OCI-M2 (cell line): Measurements from ENCODE around the gene GPATCH8.
"Not testable (repeated sequence)": the region's sequence is repeated elsewhere in the genome, so short reads cannot be mapped to it uniquely, and the experiment has no call there.

ENCODE experiments used
- DNase-seq: peaks from one replicate; lab custom pipeline; 2025; ENCODE audit not compliant: unreplicated experiment; lab: John Stamatoyannopoulos, UW

The GPATCH8 gene

DNA sequence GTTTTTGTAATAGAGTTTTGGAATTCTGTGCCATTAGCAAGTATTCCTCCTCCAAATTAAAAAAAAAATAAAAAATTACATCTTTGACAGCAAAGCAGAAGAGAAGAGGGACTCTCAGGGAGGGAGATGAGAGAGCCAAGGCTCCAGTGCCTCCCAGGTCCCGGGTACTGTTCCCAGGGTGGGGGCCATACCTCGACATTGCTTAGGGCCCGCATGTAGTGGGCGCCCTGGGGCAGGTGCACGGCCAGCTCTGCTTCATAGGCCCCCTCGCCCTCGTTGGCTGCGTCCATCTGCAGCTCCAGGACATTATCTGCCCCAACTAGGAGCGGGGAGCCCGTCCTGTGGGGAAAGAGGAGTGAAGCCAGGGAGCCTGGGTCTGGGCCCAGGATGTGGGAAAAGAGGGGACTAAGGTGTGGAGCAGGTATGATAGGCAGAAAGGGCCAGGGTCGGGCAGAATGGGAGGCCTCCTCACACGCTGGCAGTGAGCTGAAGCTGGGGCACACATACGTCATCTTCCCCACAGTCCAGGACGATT is 125.0 kb downstream of the GPATCH8 start:
- DNase-seq, result no peak

DNA sequence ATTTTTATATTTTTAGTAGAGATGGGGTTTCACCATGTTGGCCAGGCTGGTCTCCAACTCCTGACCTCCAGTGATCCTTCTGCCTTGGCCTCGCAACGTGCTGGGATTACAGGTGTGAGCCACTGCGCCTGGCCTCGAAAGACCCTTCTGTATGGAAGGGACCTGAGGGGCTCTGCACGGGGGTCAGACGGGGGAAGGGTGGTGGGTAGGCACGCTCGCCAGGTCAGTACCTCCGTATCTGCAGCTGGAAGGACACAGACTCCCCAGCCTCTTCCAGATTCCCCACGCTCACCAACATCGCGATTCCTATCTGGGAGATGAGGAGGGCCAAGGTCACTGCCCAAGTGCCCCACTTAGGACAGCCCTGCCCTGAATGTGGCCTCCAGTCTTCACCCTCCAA is 126.4 kb downstream of the GPATCH8 start:
- DNase-seq, result no peak

DNA sequence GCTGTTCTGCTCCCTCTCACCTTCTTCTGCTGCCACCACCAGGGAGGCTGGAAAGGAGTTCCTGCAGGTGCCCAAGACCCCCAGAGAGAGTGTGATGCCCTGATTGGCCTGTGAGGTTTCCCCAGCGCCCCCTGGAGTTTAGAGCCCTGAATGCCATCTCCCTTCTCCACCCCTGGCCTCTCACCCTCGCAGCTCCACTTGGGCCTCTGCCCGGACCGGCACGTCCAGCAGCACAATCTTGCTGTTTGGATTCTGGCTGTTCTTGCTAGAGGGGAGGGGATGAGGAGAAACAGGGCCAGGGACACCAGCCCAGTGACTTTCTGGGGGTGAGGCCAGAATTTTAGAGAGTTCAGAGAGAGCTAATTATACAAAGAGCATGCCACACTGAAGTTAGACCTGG is 127.1 kb downstream of the GPATCH8 start:
- no peak for DNase-seq

- DNase-seq, result no peak
These were observed 127.8 kb downstream of the GPATCH8 start for GRCh38 chr17:44375196-44376017.

DNA sequence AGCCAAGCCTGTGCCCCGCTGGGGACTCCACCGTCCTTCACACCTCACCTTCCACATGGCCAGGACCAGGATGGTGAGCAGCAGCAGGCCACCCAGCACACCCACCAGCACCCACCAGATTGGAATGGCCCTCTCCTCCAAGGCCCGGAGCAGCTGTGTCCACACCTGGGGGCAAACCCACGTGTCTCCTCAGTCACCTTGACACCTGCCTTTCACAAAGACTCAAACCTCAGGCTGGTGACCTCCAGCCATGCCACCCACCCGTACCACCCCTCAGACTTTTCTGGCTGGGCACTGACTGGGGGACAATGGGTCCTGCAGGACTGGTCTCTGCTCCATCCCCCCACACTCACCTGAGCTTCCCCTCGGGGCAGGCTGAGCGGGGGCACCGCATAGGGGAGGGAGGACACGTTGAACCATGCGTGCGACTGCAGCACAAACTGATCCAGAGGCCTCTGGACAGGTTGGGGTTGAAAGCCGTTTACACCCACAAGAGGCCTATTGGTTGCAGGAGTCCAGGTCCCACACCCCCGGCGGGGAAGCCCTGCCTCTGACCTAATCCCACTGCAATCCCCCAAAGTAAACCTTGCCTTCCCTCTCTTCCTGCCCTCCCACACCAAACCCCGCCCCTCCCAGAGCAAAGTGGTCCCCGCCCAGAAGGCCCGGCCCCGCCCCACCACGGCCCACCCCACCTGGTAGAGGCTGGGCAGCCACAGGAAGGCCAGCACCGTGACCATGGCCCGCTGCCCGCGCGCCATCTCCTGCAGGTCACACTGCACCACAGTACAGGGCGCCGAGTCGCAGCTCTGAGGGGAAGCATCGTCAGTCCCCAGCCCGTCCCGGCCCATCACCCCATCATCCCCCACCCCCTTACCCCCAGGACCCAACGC is 128.7 kb downstream of the GPATCH8 start:
- no peak for DNase-seq

- no peak for DNase-seq
These were observed 131.2 kb downstream of the GPATCH8 start for GRCh38 chr17:44372036-44372435.

DNA sequence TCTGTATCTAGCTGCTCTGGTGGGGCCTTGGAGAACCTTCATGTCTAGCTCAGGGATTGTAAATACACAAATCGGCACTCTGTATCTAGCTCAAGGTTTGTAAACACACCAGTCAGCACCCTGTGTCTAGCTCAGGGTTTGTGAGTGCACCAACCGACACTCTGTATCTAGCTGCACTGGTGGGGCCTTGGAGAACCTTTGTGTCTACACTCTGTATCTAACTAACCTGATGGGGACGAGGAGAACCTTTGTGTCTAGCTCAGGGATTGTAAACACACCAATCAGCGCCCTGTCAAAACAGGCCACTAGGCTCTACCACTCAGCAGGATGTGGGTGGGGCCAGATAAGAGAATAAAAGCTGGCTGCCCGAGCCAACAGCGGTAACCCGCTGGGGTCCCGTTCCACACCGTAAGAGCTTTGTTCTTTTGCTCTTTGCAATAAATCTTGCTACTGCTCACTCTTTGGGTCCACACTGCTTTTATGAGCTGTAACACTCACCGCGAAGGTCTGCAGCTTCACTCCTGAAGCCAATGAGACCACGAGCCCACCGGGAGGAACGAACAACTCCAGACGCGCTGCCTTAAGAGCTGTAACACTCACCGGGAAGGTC is 133.7 kb downstream of the GPATCH8 start:
- not testable (repeated sequence) for DNase-seq

DNA sequence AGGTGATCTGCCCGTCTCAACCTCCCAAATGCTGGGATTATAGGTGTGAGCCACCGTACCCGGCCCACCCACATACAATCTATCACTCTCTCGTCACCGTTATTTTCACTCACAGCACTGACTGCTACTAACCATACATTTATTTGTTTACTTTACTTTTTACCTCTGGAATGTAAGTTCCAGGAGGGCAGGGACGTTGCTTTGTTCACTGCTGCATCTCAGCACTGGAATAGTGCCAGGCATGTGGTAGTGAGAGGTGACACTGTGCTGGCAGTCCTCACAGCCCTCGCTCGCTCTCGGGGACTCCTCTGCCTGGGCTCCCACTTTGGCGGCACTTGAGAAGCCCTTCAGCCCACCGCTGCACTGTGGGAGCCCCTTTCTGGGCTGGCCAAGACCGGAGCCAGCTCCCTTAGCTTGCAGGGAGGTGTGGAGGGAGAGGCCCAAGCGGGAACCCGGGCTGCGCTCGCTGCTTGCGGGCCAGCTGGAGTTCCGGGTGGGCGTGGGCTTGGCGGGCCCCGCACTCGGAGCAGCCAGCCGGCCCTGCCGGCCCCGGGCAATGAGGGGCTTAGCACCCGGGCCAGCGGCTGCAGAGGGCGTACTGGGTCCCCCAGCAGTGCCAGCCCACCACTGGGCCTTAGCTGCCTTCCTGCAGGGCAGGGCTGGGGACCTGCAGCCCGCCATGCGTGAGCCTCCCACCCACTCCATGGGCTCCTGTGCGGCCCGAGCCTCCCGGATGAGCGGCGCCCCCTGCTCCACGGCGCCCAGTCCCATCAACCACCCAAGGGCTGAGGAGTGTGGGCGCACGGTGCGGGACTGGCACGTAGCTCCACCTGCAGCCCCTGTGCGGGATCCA is 134.6 kb downstream of the GPATCH8 start:
- DNase-seq, result not testable (repeated sequence)

DNA sequence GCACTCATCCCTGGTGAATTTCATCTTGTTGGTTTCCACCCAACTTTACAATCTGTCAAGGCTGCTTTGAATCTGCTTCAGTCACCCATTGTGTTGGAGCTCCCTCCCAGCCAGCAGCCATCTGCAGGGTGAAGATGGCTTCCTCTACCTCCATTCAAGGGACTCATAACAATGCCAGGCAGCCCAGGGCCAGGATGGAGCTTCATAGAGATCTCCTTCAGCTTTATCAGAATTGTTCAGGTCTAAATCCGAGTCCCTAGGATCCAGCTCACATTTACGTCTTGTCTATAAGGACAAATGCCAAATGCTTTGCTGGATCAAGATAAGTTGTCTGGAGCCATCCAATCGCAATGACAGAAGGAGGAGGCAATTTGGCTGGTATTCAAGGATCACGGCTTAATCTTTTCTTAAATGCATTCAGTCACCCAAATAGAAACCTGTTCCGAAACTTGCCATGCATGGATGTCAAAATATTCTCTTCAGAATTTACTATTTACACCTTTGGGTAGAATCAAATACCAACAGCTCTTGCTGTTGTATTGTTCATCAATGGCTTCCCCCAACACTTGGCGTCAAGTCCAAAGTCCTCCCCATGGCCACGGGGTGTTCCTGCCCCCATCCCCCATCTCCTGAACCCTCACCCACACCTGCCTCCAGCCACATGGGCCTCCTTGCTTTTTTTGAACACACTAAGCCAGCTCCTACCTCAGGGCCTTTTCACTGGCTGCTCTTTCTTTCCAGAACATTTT is 135.8 kb downstream of the GPATCH8 start:
- DNase-seq, result no peak

DNA sequence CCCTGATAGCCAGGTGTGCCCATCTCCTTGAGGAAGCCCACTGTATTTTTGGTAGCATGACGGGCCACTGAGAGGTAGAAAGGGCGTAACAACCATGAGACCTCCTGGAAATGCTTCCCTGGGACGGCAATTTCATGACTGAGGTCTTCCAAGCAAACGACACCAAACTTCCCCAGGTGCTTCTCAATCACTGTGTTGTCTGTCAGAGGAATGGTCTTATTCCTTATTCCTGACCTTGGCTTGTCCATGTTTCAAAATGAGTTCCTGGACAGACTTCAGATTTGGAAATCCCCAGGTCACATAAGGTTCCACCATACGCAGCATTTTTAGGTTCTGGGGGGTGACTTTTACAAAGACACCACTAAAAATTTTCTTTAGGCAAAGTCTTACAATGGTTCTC is 138.2 kb downstream of the GPATCH8 start:
- not testable (repeated sequence) for DNase-seq

DNA sequence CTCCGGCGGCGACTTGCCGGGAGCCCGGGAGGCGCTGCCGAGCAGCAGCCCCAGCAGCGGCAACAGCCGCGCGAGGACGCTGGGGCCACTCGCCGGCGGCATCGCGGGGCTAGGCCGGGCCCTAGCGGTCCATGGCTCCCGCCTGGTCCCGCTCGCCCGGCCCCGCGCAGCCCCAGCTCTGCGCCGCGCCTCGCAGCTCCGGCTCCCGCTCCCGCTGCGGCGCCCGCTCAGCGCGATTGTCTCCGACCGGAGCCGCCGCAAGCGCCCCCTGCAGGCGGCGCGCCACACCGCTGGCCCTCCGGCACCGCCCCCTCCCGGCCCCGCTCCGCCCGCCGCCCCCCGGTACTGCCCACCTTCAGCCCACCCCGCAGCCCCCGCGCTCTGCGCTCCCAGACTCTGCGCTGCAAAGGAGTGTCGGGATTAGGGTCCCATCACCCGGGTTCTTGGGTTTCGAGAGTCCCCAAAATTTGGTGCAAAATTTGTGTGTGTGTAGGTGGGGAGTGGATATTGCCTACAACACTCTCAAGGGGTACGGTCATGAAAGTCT is 139.5 kb downstream of the GPATCH8 start, which contains the start of gene FAM171A2:
Gene FAM171A2 (minus strand): TSS at position 241 of the 547 bp plus-strand sequence. CDS start 139 bp downstream, at position 102.
- no peak for DNase-seq

DNA sequence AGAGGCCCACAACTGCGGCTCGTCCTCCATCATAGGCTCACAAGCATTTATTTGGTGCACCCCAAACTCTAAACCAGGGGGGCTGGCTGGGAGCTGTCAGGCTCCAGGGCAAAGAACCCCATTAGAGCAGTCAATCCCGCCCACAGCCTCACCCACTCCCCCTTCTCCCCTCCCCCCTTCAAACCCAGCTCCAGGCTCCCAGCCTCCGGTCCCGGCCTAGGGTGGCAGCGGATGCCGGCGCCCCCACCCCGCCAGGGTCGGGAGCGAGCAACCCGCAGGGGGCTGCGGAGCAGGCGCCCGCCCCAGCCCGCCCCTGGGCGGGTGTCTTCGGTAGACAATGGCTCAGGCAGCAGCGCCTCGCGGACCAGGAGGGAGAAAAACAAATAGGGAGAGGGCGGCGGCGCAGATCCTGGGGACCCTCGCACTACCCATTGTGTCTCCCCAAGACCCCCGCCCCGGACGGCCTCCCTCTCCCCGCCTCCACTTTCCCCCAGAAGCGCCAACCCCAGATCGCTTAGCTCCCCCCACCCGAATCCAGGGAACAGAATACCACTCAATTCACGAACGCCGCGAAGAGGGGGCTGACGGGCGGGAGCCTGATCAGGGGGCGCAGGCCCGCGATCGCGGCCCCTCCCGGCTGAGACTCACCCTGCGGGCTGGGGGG is 140.1 kb downstream of the GPATCH8 start:
- DNase-seq, result no peak

- DNase-seq, result no peak
These were observed 140.7 kb downstream of the GPATCH8 start for GRCh38 chr17:44362459-44362948.

GRCh38 chr17:44361292-44362260 is 141.6 kb downstream of the GPATCH8 start:
- DNase-seq, result no peak

DNA sequence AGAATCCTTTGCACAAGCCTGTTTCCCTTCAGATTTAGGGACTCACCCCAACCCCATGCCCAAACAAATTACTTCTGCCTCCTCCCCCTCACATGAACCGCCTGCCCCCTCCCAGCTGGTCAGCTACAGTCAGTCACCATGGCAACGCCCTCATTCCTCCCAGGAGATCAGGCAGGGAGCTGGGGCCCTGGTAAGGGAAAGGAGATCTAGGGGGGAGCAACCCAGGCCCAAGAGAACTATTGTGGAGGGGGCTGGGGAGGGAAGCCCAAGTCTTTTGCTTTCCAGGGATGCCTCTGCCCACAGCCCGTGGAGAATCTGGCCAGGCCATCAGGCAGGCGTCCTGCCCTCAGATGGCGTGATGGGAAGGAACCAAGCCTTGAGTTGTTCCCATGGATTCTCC is 142.4 kb downstream of the GPATCH8 start:
- no peak for DNase-seq

DNA sequence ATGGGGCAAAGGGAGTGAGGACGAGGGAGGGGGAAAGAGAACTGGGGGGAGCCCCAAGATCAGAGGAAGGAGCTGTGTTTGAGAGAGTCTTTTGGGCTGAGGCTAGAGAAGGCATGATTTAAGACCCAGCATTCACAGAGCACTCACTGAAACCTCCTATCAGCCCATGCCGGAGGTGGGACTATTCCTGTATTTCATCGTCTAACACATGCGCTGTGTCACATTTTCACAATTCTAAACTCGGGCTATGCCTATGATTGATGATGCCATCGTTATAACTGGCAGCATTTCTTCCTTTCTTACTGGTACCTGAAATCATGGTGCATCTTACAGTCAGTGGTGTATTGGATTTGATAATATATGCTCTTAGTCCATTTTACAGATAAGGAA is 143.1 kb downstream of the GPATCH8 start:
- no peak for DNase-seq

DNA sequence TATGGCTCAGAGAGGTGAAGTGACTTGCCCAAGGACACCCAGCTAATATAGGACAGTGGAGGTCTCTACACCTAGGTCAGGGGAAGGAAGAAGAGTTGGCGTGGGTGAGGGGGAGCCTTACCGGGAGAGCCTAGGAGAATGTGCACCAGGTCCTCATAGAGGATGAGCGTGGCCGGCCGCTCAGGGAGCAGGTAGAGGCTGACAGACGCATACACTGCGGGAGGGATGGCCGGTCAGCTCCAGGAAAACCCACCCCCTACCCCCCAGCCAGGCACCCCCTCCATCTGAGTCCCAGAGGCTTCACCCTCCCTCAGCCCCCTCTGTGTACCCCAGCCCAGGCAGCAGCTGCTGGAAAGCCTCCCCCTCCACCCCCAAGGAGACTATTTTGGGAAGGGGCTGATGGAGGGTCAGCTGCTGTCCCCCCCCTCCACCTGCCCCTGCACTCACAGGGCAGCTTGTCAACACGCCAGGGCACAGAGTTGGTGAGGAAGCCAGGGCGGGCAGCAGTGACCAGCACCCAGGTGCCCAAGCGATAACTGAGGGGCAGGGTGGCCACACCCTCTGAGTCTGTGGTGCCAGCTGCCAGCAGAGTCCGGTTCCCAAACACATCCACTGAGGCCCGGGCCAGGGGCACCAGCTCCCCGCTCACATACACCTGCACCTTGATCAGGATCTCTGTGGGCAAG is 143.6 kb downstream of the GPATCH8 start:
- DNase-seq, result no peak
